HepG2 (cell line): ENCODE results near the gene CEBPE. TPM values are rescaled to one million over a fixed set of nuclear protein-coding genes. Genes with fewer than 3 reads are reported as not detected.

Experiments
- HHEX ChIP-seq: IDR thresholded peaks from 2 replicates; pipeline ENCODE4 v1.6.1; 2016; ENCODE audit warnings: control low read depth
- MTERF4 ChIP-seq: sonication (generic); formaldehyde crosslinking; IDR thresholded peaks from 2 replicates; pipeline ENCODE4 v1.8.0; 2023; ENCODE audit warnings: mild to moderate bottlenecking, missing genetic modification reagents
- MTF2 ChIP-seq: sonication (generic); formaldehyde crosslinking; IDR thresholded peaks from 2 replicates; pipeline ENCODE4 v1.5.0; 2020; ENCODE audit warnings: missing genetic modification reagents, borderline replicate concordance
- NCOA2 ChIP-seq: sonication (generic); formaldehyde crosslinking; IDR thresholded peaks from 2 replicates; pipeline ENCODE4 v1.8.0; 2022; ENCODE audit warnings: inconsistent platforms
- PRDM4 ChIP-seq: sonication (generic); formaldehyde crosslinking; IDR thresholded peaks from 2 replicates; pipeline ENCODE4 v1.9.0; 2021; ENCODE audit warnings: missing genetic modification reagents, borderline replicate concordance
- SRSF9 ChIP-seq: fragments of 200-400 bp; formaldehyde crosslinking; IDR thresholded peaks from 2 replicates; pipeline ENCODE4 v1.6.1; 2018; ENCODE audit warnings: borderline replicate concordance, mild to moderate bottlenecking, low read depth, low read length; ENCODE audit not compliant: insufficient read depth, poor library complexity, severe bottlenecking
- ZFP36L2 ChIP-seq: sonication (generic); formaldehyde crosslinking; IDR thresholded peaks from 2 replicates; pipeline ENCODE4 v1.4.0; 2020; ENCODE audit warnings: missing genetic modification reagents
- ZNF207 ChIP-seq: fragments of 450-650 bp; IDR thresholded peaks from 2 replicates; pipeline ENCODE4 v1.6.1; 2016; ENCODE audit warnings: antibody characterized with exemption, borderline replicate concordance
- ZNF317 ChIP-seq: sonication (generic); formaldehyde crosslinking; IDR thresholded peaks from 2 replicates; pipeline ENCODE4 v1.5.0; 2020; ENCODE audit warnings: mild to moderate bottlenecking, missing genetic modification reagents
- ZNF430 ChIP-seq: sonication (generic); formaldehyde crosslinking; IDR thresholded peaks from 2 replicates; pipeline ENCODE4 v1.9.0; 2021; ENCODE audit warnings: mild to moderate bottlenecking, missing genetic modification reagents
- polyA plus RNA-seq, 8 experiments: library from polyadenylated mRNA; depleted of rRNA in 3 of 8; stranded (reverse) in 7 of 8; unstranded in 1 of 8; fragments of >200 nt; fragmentation: Illumina TruSeq in 4 of 8; extraction: Trizol in 4 of 8; gene quantifications; 2 replicates each; pipeline versions ENCODE4 v1.2.1 to v1.2.3, GENCODE V29; 2011 to 2016; ENCODE audit warnings: low read depth in 4 of 8, missing spikeins in 1 of 8, mixed read lengths in 1 of 8; ENCODE audit not compliant: insufficient read depth in 1 of 8
- total RNA-seq, 5 experiments: library from RNA; depleted of rRNA; stranded (reverse); fragments of >200 nt; fragmentation: Illumina TruSeq; extraction: Trizol; gene quantifications; 2 replicates each; pipeline ENCODE4 v1.2.3, GENCODE V29; 2016; ENCODE audit warnings: low read depth in 1 of 5
- TF ChIP-seq, protein P1 (sequence below): sonication (generic); formaldehyde crosslinking; IDR thresholded peaks from 2 replicates; pipeline ENCODE4 v1.8.1; 2022; ENCODE audit warnings: mild to moderate bottlenecking, missing genetic modification reagents
- TF ChIP-seq, protein P2 (sequence below): sonication (generic); formaldehyde crosslinking; IDR thresholded peaks from 2 replicates; pipeline ENCODE4 v1.4.0; 2020; ENCODE audit warnings: mild to moderate bottlenecking, missing genetic modification reagents
- TF ChIP-seq, protein P3 (sequence below): sonication (generic); formaldehyde crosslinking; IDR thresholded peaks from 2 replicates; pipeline ENCODE4 v1.4.0; 2020; ENCODE audit warnings: mild to moderate bottlenecking, missing genetic modification reagents, borderline replicate concordance

Gene CEBPE
- total and polyA plus RNA-seq, 2 of the 13 experiments (the other 11 are each of a cell fraction or from before 2014, with no cell fraction given) = 0.09 to 0.11 TPM

GRCh38 chr14:23104591-23105347 lies 14.3 kb downstream of the CEBPE start, which contains the start of gene CIROP (continued):
- TF ChIP-seq, protein P1, sequence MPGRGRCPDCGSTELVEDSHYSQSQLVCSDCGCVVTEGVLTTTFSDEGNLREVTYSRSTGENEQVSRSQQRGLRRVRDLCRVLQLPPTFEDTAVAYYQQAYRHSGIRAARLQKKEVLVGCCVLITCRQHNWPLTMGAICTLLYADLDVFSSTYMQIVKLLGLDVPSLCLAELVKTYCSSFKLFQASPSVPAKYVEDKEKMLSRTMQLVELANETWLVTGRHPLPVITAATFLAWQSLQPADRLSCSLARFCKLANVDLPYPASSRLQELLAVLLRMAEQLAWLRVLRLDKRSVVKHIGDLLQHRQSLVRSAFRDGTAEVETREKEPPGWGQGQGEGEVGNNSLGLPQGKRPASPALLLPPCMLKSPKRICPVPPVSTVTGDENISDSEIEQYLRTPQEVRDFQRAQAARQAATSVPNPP = no peak
- TF ChIP-seq MTF2 (peak; percentile 69; the same call in 1 of the 2 replicates), ZNF430 (CRISPR knock-in tag) (no peak), SRSF9 (no peak), PRDM4 (CRISPR knock-in tag) (no peak), HHEX (CRISPR knock-in tag) (0 out of 2 replicates have a peak, but pooled peaks have one; percentile 9), ZFP36L2 (no peak), MTERF4 (CRISPR knock-in tag) (no peak), NCOA2 (no peak), ZNF207 (no peak), ZNF317 (CRISPR knock-in tag) (no peak)
- TF ChIP-seq, protein P2, sequence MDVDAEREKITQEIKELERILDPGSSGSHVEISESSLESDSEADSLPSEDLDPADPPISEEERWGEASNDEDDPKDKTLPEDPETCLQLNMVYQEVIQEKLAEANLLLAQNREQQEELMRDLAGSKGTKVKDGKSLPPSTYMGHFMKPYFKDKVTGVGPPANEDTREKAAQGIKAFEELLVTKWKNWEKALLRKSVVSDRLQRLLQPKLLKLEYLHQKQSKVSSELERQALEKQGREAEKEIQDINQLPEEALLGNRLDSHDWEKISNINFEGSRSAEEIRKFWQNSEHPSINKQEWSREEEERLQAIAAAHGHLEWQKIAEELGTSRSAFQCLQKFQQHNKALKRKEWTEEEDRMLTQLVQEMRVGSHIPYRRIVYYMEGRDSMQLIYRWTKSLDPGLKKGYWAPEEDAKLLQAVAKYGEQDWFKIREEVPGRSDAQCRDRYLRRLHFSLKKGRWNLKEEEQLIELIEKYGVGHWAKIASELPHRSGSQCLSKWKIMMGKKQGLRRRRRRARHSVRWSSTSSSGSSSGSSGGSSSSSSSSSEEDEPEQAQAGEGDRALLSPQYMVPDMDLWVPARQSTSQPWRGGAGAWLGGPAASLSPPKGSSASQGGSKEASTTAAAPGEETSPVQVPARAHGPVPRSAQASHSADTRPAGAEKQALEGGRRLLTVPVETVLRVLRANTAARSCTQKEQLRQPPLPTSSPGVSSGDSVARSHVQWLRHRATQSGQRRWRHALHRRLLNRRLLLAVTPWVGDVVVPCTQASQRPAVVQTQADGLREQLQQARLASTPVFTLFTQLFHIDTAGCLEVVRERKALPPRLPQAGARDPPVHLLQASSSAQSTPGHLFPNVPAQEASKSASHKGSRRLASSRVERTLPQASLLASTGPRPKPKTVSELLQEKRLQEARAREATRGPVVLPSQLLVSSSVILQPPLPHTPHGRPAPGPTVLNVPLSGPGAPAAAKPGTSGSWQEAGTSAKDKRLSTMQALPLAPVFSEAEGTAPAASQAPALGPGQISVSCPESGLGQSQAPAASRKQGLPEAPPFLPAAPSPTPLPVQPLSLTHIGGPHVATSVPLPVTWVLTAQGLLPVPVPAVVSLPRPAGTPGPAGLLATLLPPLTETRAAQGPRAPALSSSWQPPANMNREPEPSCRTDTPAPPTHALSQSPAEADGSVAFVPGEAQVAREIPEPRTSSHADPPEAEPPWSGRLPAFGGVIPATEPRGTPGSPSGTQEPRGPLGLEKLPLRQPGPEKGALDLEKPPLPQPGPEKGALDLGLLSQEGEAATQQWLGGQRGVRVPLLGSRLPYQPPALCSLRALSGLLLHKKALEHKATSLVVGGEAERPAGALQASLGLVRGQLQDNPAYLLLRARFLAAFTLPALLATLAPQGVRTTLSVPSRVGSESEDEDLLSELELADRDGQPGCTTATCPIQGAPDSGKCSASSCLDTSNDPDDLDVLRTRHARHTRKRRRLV = no peak
- TF ChIP-seq, protein P3, sequence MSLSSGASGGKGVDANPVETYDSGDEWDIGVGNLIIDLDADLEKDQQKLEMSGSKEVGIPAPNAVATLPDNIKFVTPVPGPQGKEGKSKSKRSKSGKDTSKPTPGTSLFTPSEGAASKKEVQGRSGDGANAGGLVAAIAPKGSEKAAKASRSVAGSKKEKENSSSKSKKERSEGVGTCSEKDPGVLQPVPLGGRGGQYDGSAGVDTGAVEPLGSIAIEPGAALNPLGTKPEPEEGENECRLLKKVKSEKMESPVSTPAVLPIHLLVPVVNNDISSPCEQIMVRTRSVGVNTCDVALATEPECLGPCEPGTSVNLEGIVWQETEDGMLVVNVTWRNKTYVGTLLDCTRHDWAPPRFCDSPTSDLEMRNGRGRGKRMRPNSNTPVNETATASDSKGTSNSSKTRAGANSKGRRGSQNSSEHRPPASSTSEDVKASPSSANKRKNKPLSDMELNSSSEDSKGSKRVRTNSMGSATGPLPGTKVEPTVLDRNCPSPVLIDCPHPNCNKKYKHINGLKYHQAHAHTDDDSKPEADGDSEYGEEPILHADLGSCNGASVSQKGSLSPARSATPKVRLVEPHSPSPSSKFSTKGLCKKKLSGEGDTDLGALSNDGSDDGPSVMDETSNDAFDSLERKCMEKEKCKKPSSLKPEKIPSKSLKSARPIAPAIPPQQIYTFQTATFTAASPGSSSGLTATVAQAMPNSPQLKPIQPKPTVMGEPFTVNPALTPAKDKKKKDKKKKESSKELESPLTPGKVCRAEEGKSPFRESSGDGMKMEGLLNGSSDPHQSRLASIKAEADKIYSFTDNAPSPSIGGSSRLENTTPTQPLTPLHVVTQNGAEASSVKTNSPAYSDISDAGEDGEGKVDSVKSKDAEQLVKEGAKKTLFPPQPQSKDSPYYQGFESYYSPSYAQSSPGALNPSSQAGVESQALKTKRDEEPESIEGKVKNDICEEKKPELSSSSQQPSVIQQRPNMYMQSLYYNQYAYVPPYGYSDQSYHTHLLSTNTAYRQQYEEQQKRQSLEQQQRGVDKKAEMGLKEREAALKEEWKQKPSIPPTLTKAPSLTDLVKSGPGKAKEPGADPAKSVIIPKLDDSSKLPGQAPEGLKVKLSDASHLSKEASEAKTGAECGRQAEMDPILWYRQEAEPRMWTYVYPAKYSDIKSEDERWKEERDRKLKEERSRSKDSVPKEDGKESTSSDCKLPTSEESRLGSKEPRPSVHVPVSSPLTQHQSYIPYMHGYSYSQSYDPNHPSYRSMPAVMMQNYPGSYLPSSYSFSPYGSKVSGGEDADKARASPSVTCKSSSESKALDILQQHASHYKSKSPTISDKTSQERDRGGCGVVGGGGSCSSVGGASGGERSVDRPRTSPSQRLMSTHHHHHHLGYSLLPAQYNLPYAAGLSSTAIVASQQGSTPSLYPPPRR (CRISPR knock-in tag) = no peak
